H1 (cell line): ENCODE data around the gene HPN. TPM values are rescaled to one million over a fixed set of nuclear protein-coding genes. Genes with fewer than 3 reads are reported as not detected.
A peak's percentile ranks its signal among the peaks of the same experiment; 100 is the strongest.

ENCODE experiments used
- CTCF ChIA-PET: fragments of 300-600 bp; sonication (Branson Sonifier 250); formaldehyde crosslinking; loops from one replicate; lab custom pipeline; 2021; ENCODE audit not compliant: partially characterized antibody; lab: Charles Lee
- POLR2A ChIA-PET: fragments of 300-600 bp; sonication (Branson Sonifier 250); formaldehyde crosslinking; loops from one replicate; lab custom pipeline; 2021; ENCODE audit warnings: inconsistent platforms; ENCODE audit not compliant: partially characterized antibody; lab: Charles Lee
- DNase-seq, 2 experiments: peaks; one replicate each; pipeline versions ENCODE4 v3.0.0 to v3.0.0-alpha.2; 2010 to 2022; ENCODE audit warnings: low spot score in 2 of 2, low read depth in 1 of 2, mixed read lengths in 1 of 2
- FAIRE-seq: peaks from 2 replicates; lab custom pipeline; 2011; peaks lifted over from hg19 to GRCh38; lab: Jason Lieb, UNC
- H2AFZ ChIP-seq: 2 replicates; pipeline ENCODE4 v1.8.1; 2012; ENCODE audit warnings: low read length, inconsistent platforms
- H2AK5ac ChIP-seq: 2 replicates; pipeline ENCODE4 v1.6.1; 2013; ENCODE audit warnings: low read depth, low read length
- H2BK120ac ChIP-seq: replicated peaks from 2 replicates; pipeline ENCODE3; 2013; ENCODE audit warnings: low read depth, low read length, inconsistent platforms
- H2BK12ac ChIP-seq: 2 replicates; pipeline ENCODE4 v1.6.1; 2013; ENCODE audit warnings: low read depth, low read length
- H2BK15ac ChIP-seq: 2 replicates; pipeline ENCODE4 v1.6.1; 2013; ENCODE audit warnings: low read length
- H2BK20ac ChIP-seq: 2 replicates; pipeline ENCODE4 v1.6.1; 2013; ENCODE audit warnings: low read length
- H2BK5ac ChIP-seq: 2 replicates; pipeline ENCODE4 v1.6.1; 2013; ENCODE audit warnings: low read depth, low read length
- H3K14ac ChIP-seq: 2 replicates; pipeline ENCODE4 v1.6.1; 2013; ENCODE audit warnings: inconsistent platforms; ENCODE audit not compliant: insufficient read length
- H3K18ac ChIP-seq: 2 replicates; pipeline ENCODE4 v1.6.1; 2013; ENCODE audit warnings: low read length; ENCODE audit errors: extremely low read depth
- H3K23ac ChIP-seq: 2 replicates; pipeline ENCODE4 v1.6.1; 2013; ENCODE audit warnings: inconsistent platforms; ENCODE audit not compliant: insufficient read length
- H3K23me2 ChIP-seq: 2 replicates; pipeline ENCODE4 v1.6.1; 2013; ENCODE audit warnings: low read depth, low read length
- H3K27ac ChIP-seq: 2 replicates; pipeline ENCODE4 v1.6.1; 2011; ENCODE audit warnings: low read depth, low read length, inconsistent platforms
- H3K27me3 ChIP-seq, 4 experiments: replicated peaks in 1 of 4; 1 replicate in 1 of 4; 2 replicates in 3 of 4; pipeline versions ENCODE4 v1.6.1 to v1.8.1; 2011 to 2013; ENCODE audit warnings: low read length in 3 of 4, mild to moderate bottlenecking in 3 of 4, inconsistent platforms in 2 of 4, mixed read lengths in 2 of 4, moderate library complexity in 1 of 4; ENCODE audit not compliant: control insufficient read depth in 3 of 4, insufficient read depth in 3 of 4; ENCODE audit errors: extremely low read depth in 1 of 4
- H3K36me3 ChIP-seq, 4 experiments: 2 replicates each; pipeline versions ENCODE4 v1.6.1 to v1.8.1; 2011 to 2013; ENCODE audit warnings: mild to moderate bottlenecking in 4 of 4, low read length in 3 of 4, moderate library complexity in 2 of 4, control low read depth in 1 of 4, inconsistent platforms in 1 of 4; ENCODE audit not compliant: insufficient read depth in 4 of 4, control insufficient read depth in 2 of 4
- H3K4ac ChIP-seq: replicated peaks from 2 replicates; pipeline ENCODE3; 2013; ENCODE audit warnings: low read length, low read depth, mixed read lengths, inconsistent platforms; ENCODE audit not compliant: insufficient read length
- H3K4me1 ChIP-seq, 4 experiments: replicated peaks in 1 of 4; 1 replicate in 1 of 4; 2 replicates in 3 of 4; pipeline versions ENCODE4 v1.6.1 to v1.8.1; 2011 to 2013; ENCODE audit warnings: low read length in 3 of 4, inconsistent platforms in 2 of 4, mixed read lengths in 1 of 4; ENCODE audit not compliant: insufficient read depth in 4 of 4, control insufficient read depth in 3 of 4
- H3K4me2 ChIP-seq, 2 experiments: 2 replicates each; pipeline versions ENCODE4 v1.6.1 to v1.8.1; 2011 to 2013; ENCODE audit warnings: low read depth in 2 of 2, low read length in 2 of 2, control low read depth in 1 of 2, inconsistent platforms in 1 of 2, mild to moderate bottlenecking in 1 of 2; ENCODE audit not compliant: insufficient read depth in 1 of 2
- H3K4me3 ChIP-seq, 4 experiments: fragments of 200-600, 300-600 bp in 1 of 4; sonication (generic), shearing (Covaris generic), sonication (Bioruptor Twin) in 1 of 4; 2 replicates each; pipeline versions ENCODE4 v1.5.1 to v1.8.1; 2011 to 2016; ENCODE audit warnings: low read length in 4 of 4, low read depth in 3 of 4, control low read depth in 2 of 4, inconsistent platforms in 2 of 4, mild to moderate bottlenecking in 2 of 4, mixed read lengths in 1 of 4, moderate library complexity in 1 of 4; ENCODE audit not compliant: insufficient read depth in 2 of 4; ENCODE audit errors: extremely low read depth in 1 of 4
- H3K56ac ChIP-seq: replicated peaks from 2 replicates; pipeline ENCODE3; 2013; ENCODE audit warnings: low read depth, mild to moderate bottlenecking, mixed read lengths, low read length, inconsistent platforms; ENCODE audit not compliant: insufficient read length
- H3K79me1 ChIP-seq: 2 replicates; pipeline ENCODE4 v1.6.1; 2013; ENCODE audit warnings: low read depth, low read length, control low read depth
- H3K79me2 ChIP-seq, 2 experiments: 2 replicates each; pipeline versions ENCODE4 v1.6.1 to v1.8.1; 2012 to 2013; ENCODE audit warnings: low read length in 2 of 2, mild to moderate bottlenecking in 2 of 2, inconsistent platforms in 1 of 2; ENCODE audit not compliant: insufficient read depth in 2 of 2, control insufficient read depth in 1 of 2
- H3K9ac ChIP-seq, 4 experiments: replicated peaks in 1 of 4; 1 replicate in 1 of 4; 2 replicates in 3 of 4; pipeline versions ENCODE4 v1.6.1 to v1.8.1; 2011 to 2013; ENCODE audit warnings: low read depth in 3 of 4, low read length in 3 of 4, control low read depth in 2 of 4, mild to moderate bottlenecking in 2 of 4, moderate library complexity in 2 of 4, inconsistent platforms in 1 of 4; ENCODE audit errors: extremely low read depth in 1 of 4
- H3K9me3 ChIP-seq, 2 experiments: 2 replicates each; pipeline versions ENCODE4 v1.6.1 to v1.8.1; 2012 to 2013; ENCODE audit warnings: mild to moderate bottlenecking in 2 of 2, moderate library complexity in 2 of 2, control low read depth in 1 of 2, inconsistent platforms in 1 of 2, low read depth in 1 of 2, low read length in 1 of 2, mixed read lengths in 1 of 2; ENCODE audit not compliant: insufficient read depth in 2 of 2
- H4K20me1 ChIP-seq, 2 experiments: replicated peaks in 1 of 2; 2 replicates each; pipeline versions ENCODE3 to v1.8.1; 2011 to 2013; ENCODE audit warnings: inconsistent platforms in 2 of 2, low read length in 2 of 2, mild to moderate bottlenecking in 1 of 2; ENCODE audit not compliant: insufficient read depth in 2 of 2, control insufficient read depth in 1 of 2
- H4K5ac ChIP-seq: 2 replicates; pipeline ENCODE4 v1.6.1; 2013; ENCODE audit warnings: low read length, low read depth, mixed read lengths, inconsistent platforms; ENCODE audit not compliant: insufficient read length
- H4K8ac ChIP-seq: 2 replicates; pipeline ENCODE4 v1.8.0; 2013; ENCODE audit warnings: mild to moderate bottlenecking, moderate library complexity, low read length, inconsistent platforms; ENCODE audit not compliant: insufficient read depth; ENCODE audit errors: extremely low read depth
- H4K91ac ChIP-seq: replicated peaks from 2 replicates; pipeline ENCODE3; 2013; ENCODE audit warnings: low read length, mixed read lengths, inconsistent platforms; ENCODE audit not compliant: insufficient read length
- CTBP2 ChIP-seq: IDR thresholded peaks from 2 replicates; pipeline ENCODE4 v1.7.0; 2011; ENCODE audit warnings: borderline replicate concordance, mild to moderate bottlenecking, moderate library complexity, mixed read lengths, low read length; ENCODE audit not compliant: insufficient read depth, insufficient read length
- HDAC2 ChIP-seq, 2 experiments: fragments of 300-600 bp in 1 of 2; sonication (generic) in 1 of 2; IDR thresholded peaks; 2 replicates each; pipeline ENCODE4 v1.6.1; 2011 to 2012; ENCODE audit warnings: low read depth in 2 of 2, low read length in 2 of 2, mild to moderate bottlenecking in 2 of 2, moderate library complexity in 2 of 2, borderline replicate concordance in 1 of 2, inconsistent platforms in 1 of 2
- NRF1 ChIP-seq: IDR thresholded peaks from 2 replicates; pipeline ENCODE4 v1.6.1; 2011; ENCODE audit warnings: mild to moderate bottlenecking, low read depth, low read length, improper control_type of control experiment
- RBBP5 ChIP-seq: IDR thresholded peaks from 2 replicates; pipeline ENCODE4 v1.7.1; 2012; ENCODE audit warnings: low read depth, mild to moderate bottlenecking, inconsistent platforms, low read length, moderate library complexity, borderline replicate concordance
- RFX5 ChIP-seq: IDR thresholded peaks from 2 replicates; pipeline ENCODE4 v1.6.1; 2011; ENCODE audit warnings: low read depth, low read length, improper control_type of control experiment, borderline replicate concordance
- SIX5 ChIP-seq: IDR thresholded peaks from 2 replicates; pipeline ENCODE4 v1.6.1; 2011; ENCODE audit warnings: mild to moderate bottlenecking, low read depth, low read length
- SP2 ChIP-seq: IDR thresholded peaks from 2 replicates; pipeline ENCODE4 v1.6.1; 2012; ENCODE audit warnings: mild to moderate bottlenecking, low read length, inconsistent platforms
- SP4 ChIP-seq: IDR thresholded peaks from 2 replicates; pipeline ENCODE4 v1.6.1; 2012; ENCODE audit warnings: low read length, inconsistent platforms
- SRF ChIP-seq: IDR thresholded peaks from 2 replicates; pipeline ENCODE4 v1.6.1; 2011; ENCODE audit warnings: mild to moderate bottlenecking, low read depth, low read length, moderate library complexity
- TBP ChIP-seq: IDR thresholded peaks from 2 replicates; pipeline ENCODE4 v1.6.1; 2011; ENCODE audit warnings: low read depth, low read length, improper control_type of control experiment
- ZNF274 ChIP-seq: IDR thresholded peaks from 2 replicates; pipeline ENCODE4 v1.7.0; 2012; ENCODE audit warnings: low read length, borderline replicate concordance; ENCODE audit errors: extremely low read depth
- WGBS, 2 experiments: shearing (Covaris generic) in 1 of 2; methylation state at CpG; one replicate each; pipeline versions ENCODE4 v1.1.6 to v1.1.7; 2013 to 2015; ENCODE audit warnings: low lambda C conversion rate in 2 of 2, mixed read lengths in 2 of 2, inconsistent platforms in 1 of 2, low coverage in 1 of 2, missing lambda C conversion rate in 1 of 2; ENCODE audit not compliant: insufficient replicate concordance in 2 of 2, insufficient coverage in 1 of 2, insufficient read length in 1 of 2; ENCODE audit errors: extremely low coverage in 1 of 2, missing lambda C conversion rate in 1 of 2; 5-methylcytosine and 5-hydroxymethylcytosine counted together
- polyA plus RNA-seq, 7 experiments: library from polyadenylated mRNA; depleted of rRNA in 3 of 7; stranded (reverse) in 5 of 7; unstranded in 2 of 7; fragments of >200 nt in 5 of 7; fragments of 200-250 nt in 2 of 7; gene quantifications; 1 replicate in 5 of 7; 2 replicates in 1 of 7; 4 replicates in 1 of 7; pipeline versions ENCODE4 v1.2.1 to v1.2.3, GENCODE V29; 2011 to 2013; ENCODE audit warnings: missing spikeins in 2 of 7, mixed read lengths in 2 of 7
- total RNA-seq: library from RNA; stranded (reverse); fragmentation: NEBNext Ultra II Directional; extraction: Animal tissue kit (Norgen Biotek cat#: 25700); gene quantifications from 2 replicates; pipeline ENCODE4 v1.2.1, GENCODE V29; 2021

The HPN gene
- total and polyA plus RNA-seq, 2 of the 8 experiments (the other 6 are each of a cell fraction or from before 2014, with no cell fraction given) = 14.7 to 33.7 TPM

GRCh38 chr19:35009424-35010415 lies 31.8 kb upstream of the HPN start:
- Histone ChIP-seq H2BK5ac (no peak overlapping the region), H3K4me2 (no peak overlapping the region), H2BK120ac (no peak overlapping the region), H3K9ac (no peak overlapping the region), H3K4ac (no peak overlapping the region), H4K8ac (peak overlapping the region; percentile 53; the same call in 1 of the 2 replicates), H2AK5ac (no peak overlapping the region), H4K91ac (no peak overlapping the region), H2AFZ (no peak overlapping the region), H3K23ac (no peak overlapping the region), H3K23me2 (no peaks in the 10 kb centered on the region), H4K20me1 (peaks cover 14 to 28% of the 10 kb centered on the region in 2 experiments), H3K27ac (no peak overlapping the region), H3K14ac (no peak overlapping the region), H3K4me1 (0 out of 7 replicates have a peak, but pooled peaks cover 0 to under 1% (median 0%) of the 10 kb centered on the region in 4 experiments), H3K27me3 (no peaks in the 10 kb centered on the region), H2BK12ac (no peak overlapping the region), H2BK20ac (no peak overlapping the region), H2BK15ac (no peak overlapping the region), H3K56ac (no peak overlapping the region), H3K9me3 (no peaks in the 10 kb centered on the region), H3K79me1 (peaks cover 8% of the 10 kb centered on the region), H3K79me2 (peaks cover 2 to 29% of the 10 kb centered on the region in 2 experiments; a peak in 3 of 4 replicates), H3K18ac (no peak overlapping the region), H3K36me3 (peaks cover 32 to 64% (median 52%) of the 10 kb centered on the region in 4 experiments), H3K4me3 (no peak overlapping the region), H4K5ac (no peak overlapping the region)
- WGBS, 2 experiments = 86% methylated on average over 27 of the region's 36 CpGs; no CpG with 5 or more reads in 1 of the 2 experiments
- ChIA-PET CTCF (interaction anchor here (0.6 to 12.2 kb wide), 6 partner anchors 8 to 171 kb away, joined by 3 to 174 read pairs (median 4); no protein-coding TSS in a partner anchor), POLR2A (interaction anchor here (0.6 to 24.8 kb wide), 7 partner anchors 5 to 790 kb away, joined by 3 to 366 read pairs (median 4); partner anchors contain the start of genes GRAMD1A and SCN1B)
- FAIRE-seq = no peak
- no peak for DNase-seq
- TF ChIP-seq TBP = no peak
- TF ChIP-seq SIX5 = no peak
- TF ChIP-seq NRF1 = no peak
- no peak for TF ChIP-seq CTBP2
- TF ChIP-seq SRF = no peak
- no peak for TF ChIP-seq RFX5
- no peak for TF ChIP-seq RBBP5
- TF ChIP-seq ZNF274 = no peak
- TF ChIP-seq SP2 = no peak
- TF ChIP-seq HDAC2 (IDR thresholded peaks at IDR 0.05; ENCODE audit: borderline replicate concordance in 1 of 2, low read depth in 2 of 2, low read length in 2 of 2) = no peak
- no peak for TF ChIP-seq SP4
